ENCODE results near the gene ADAP2. TPM values are rescaled to one million over a fixed set of nuclear protein-coding genes. Genes with fewer than 3 reads are reported as not detected.
"Not testable (repeated sequence)": the region's sequence is repeated elsewhere in the genome, so short reads cannot be mapped to it uniquely, and the experiment has no call there.

Gene ADAP2
- polyA plus RNA-seq, 3 donors: 36.1 to 142 (median 39.8) TPM

- peaks cover 24% of the 10 kb centered on the region for H4K20me1 ChIP-seq (ENCODE audit: insufficient read depth, low read length)
These were observed 8.8 kb downstream of the ADAP2 start for GRCh38 chr17:30930495-30930894.

GRCh38 chr17:30931582-30931981 lies 9.8 kb downstream of the ADAP2 start:
- H3K4me3 Mint-ChIP-seq; H3K4me3 ChIP-seq (replicated peaks in 1 of 3; ENCODE audit: low read depth in 2 of 3, low read length in 3 of 3); H2AFZ ChIP-seq (ENCODE audit: insufficient read depth, low read depth, low read length, poor library complexity, severe bottlenecking); intact Hi-C loops (cut with micrococcal nuclease); H3K9ac ChIP-seq (ENCODE audit: insufficient read depth, low read length, poor library complexity, severe bottlenecking); H3K4me1 ChIP-seq (ENCODE audit: control insufficient read depth in 1 of 2, insufficient read depth in 2 of 2, low read length in 2 of 2); H3K27me3 Mint-ChIP-seq (ENCODE audit: low read depth in 3 of 3); DNase-seq; H3K27ac Mint-ChIP-seq; H3K27ac ChIP-seq (ENCODE audit: low read depth in 1 of 2, low read length in 2 of 2); H3K79me2 ChIP-seq (ENCODE audit: insufficient read depth, low read length); H3K9me3 Mint-ChIP-seq; H3K4me1 Mint-ChIP-seq; H3K4me2 ChIP-seq (replicated peaks; ENCODE audit: extremely low read depth, low read length, poor library complexity, severe bottlenecking); H3K9me3 ChIP-seq (replicated peaks in 1 of 2; ENCODE audit: control insufficient read depth in 1 of 2, insufficient read depth in 1 of 2, low read length in 2 of 2); H3K27me3 ChIP-seq (ENCODE audit: control insufficient read depth in 2 of 2, insufficient read depth in 2 of 2, low read length in 2 of 2): not testable (repeated sequence)
- peaks cover 83 to 96% of the 10 kb centered on the region in 2 donors for H3K36me3 Mint-ChIP-seq
- WGBS (ENCODE audit: insufficient coverage): 98% methylated on average over 7 of the region's 8 CpGs
- peaks cover 16% of the 10 kb centered on the region for H4K20me1 ChIP-seq (ENCODE audit: insufficient read depth, low read length)
- H3K36me3 ChIP-seq (replicated peaks in 1 of 2; ENCODE audit: control insufficient read depth in 1 of 2, insufficient read depth in 2 of 2, low read length in 2 of 2): peaks cover 76 to 95% of the 10 kb centered on the region in 2 donors

More at GRCh38 chr17:30930495-30930894, 8.8 kb downstream of the ADAP2 start:
- H3K9me3 ChIP-seq (replicated peaks in 1 of 2; ENCODE audit: control insufficient read depth in 1 of 2, insufficient read depth in 1 of 2, low read length in 2 of 2): no peaks in the 10 kb centered on the region
- H3K27ac ChIP-seq (ENCODE audit: low read depth in 1 of 2, low read length in 2 of 2): no peak overlapping the region
- peaks cover 1 to 3% (median 2%) of the 10 kb centered on the region in 3 donors for H3K27me3 Mint-ChIP-seq (ENCODE audit: low read depth in 3 of 3)
- no peak overlapping the region for H3K4me3 ChIP-seq (replicated peaks in 1 of 3; ENCODE audit: low read depth in 2 of 3, low read length in 3 of 3)
- H3K4me2 ChIP-seq (replicated peaks; ENCODE audit: extremely low read depth, low read length, poor library complexity, severe bottlenecking): no peak overlapping the region
- no peak for TF ChIP-seq CTCF (IDR thresholded peaks at IDR 0.05)
- intact Hi-C loops (cut with micrococcal nuclease): no loop called here
- no peak for DNase-seq
- peaks cover 17% of the 10 kb centered on the region for H3K4me1 Mint-ChIP-seq
- WGBS (ENCODE audit: insufficient coverage): no CpG with 5 or more reads among the region's 3 CpGs
- peaks cover 83 to 97% of the 10 kb centered on the region in 2 donors for H3K36me3 Mint-ChIP-seq
- no peak overlapping the region for H3K27ac Mint-ChIP-seq
- no peaks in the 10 kb centered on the region for H3K27me3 ChIP-seq (ENCODE audit: control insufficient read depth in 2 of 2, insufficient read depth in 2 of 2, low read length in 2 of 2)
- no peaks in the 10 kb centered on the region for H3K9me3 Mint-ChIP-seq
- H3K36me3 ChIP-seq (replicated peaks in 1 of 2; ENCODE audit: control insufficient read depth in 1 of 2, insufficient read depth in 2 of 2, low read length in 2 of 2): peaks cover 75 to 95% of the 10 kb centered on the region in 2 donors
- H3K4me3 Mint-ChIP-seq: no peak overlapping the region
- H3K4me1 ChIP-seq (ENCODE audit: control insufficient read depth in 1 of 2, insufficient read depth in 2 of 2, low read length in 2 of 2): peaks cover 10 to 12% of the 10 kb centered on the region in 2 donors
- no peak overlapping the region for H2AFZ ChIP-seq (ENCODE audit: insufficient read depth, low read depth, low read length, poor library complexity, severe bottlenecking)
- H3K79me2 ChIP-seq (ENCODE audit: insufficient read depth, low read length): no peaks in the 10 kb centered on the region
- no peak overlapping the region for H3K9ac ChIP-seq (ENCODE audit: insufficient read depth, low read length, poor library complexity, severe bottlenecking)

Data from CD14-positive monocyte (primary cell).